ENCODE data around the gene SCRT2.

GRCh38 chr20:635028-635892 is 40.3 kb downstream of the SCRT2 start:
- TF ChIP-seq EZH2 (IDR thresholded peaks at IDR 0.05; ENCODE audit: insufficient read depth, poor library complexity, severe bottlenecking) (no peak), EZH2phosphoT487 (IDR thresholded peaks at IDR 0.05; ENCODE audit: insufficient read depth, low read depth) (no peak)

Data from GM23248 (cell line).